Caco-2 (cell line): Measurements from ENCODE around the gene TKTL1. TPM values are rescaled to one million over a fixed set of nuclear protein-coding genes. Genes with fewer than 3 reads are reported as not detected.
A peak's percentile ranks its signal among the peaks of the same experiment; 100 is the strongest.

ENCODE experiments used
- BruUV-seq: library from RNA; stranded (reverse); fragments of 400-500 nt; replicated peaks from 2 replicates; lab custom pipeline; 2021; lab: Mats Ljungman, UMichigan
- CTCF ChIA-PET: fragments of 300-600 bp; sonication (Branson Sonifier 250); formaldehyde crosslinking; loops from one replicate; lab custom pipeline; 2022; ENCODE audit warnings: antibody characterized with exemption; lab: Charles Lee
- POLR2A ChIA-PET: fragments of 300-600 bp; sonication (Branson Sonifier 250); formaldehyde crosslinking; loops from one replicate; lab custom pipeline; 2022; ENCODE audit warnings: antibody characterized with exemption; lab: Charles Lee
- DNase-seq, 2 experiments: peaks; one replicate each; pipeline versions ENCODE4 v3.0.0 to v3.0.0-alpha.2; 2020 to 2022
- H3K27me3 ChIP-seq: replicated peaks from 2 replicates; pipeline ENCODE4 v1.6.0; 2011; ENCODE audit warnings: low read length; ENCODE audit not compliant: control insufficient read depth, insufficient read depth
- H3K36me3 ChIP-seq: 2 replicates; pipeline ENCODE4 v1.5.1; 2011; ENCODE audit warnings: low read length; ENCODE audit not compliant: control insufficient read depth, insufficient read depth
- H3K4me1 ChIP-seq: fragments of 250-450 bp; sonication (Bioruptor Pico); 2 replicates; pipeline ENCODE4 v1.5.1; 2020; ENCODE audit warnings: mild to moderate bottlenecking
- H3K4me3 ChIP-seq: 2 replicates; pipeline ENCODE4 v1.5.1; 2011; ENCODE audit warnings: low read depth, mild to moderate bottlenecking, control low read depth, low read length
- H3K9me3 ChIP-seq: fragments of 250-450 bp; sonication (Bioruptor Pico); 2 replicates; pipeline ENCODE4 v1.5.1; 2020; ENCODE audit warnings: mild to moderate bottlenecking, moderate library complexity
- H3K27ac Mint-ChIP-seq: one replicate; pipeline ENCODE4 v1.8.0; 2022; ENCODE audit warnings: mixed read lengths; ENCODE audit not compliant: unreplicated experiment
- H3K27me3 Mint-ChIP-seq: one replicate; pipeline ENCODE4 v1.8.0; 2022; ENCODE audit warnings: mixed read lengths; ENCODE audit not compliant: insufficient read depth, unreplicated experiment
- H3K36me3 Mint-ChIP-seq: one replicate; pipeline ENCODE4 v1.8.0; 2022; ENCODE audit warnings: mild to moderate bottlenecking, mixed read lengths; ENCODE audit not compliant: insufficient read depth, unreplicated experiment
- H3K4me1 Mint-ChIP-seq: one replicate; pipeline ENCODE4 v1.8.0; 2022; ENCODE audit warnings: low read depth, mixed read lengths; ENCODE audit not compliant: unreplicated experiment
- H3K4me3 Mint-ChIP-seq: one replicate; pipeline ENCODE4 v1.8.0; 2022; ENCODE audit warnings: mild to moderate bottlenecking, moderate library complexity, mixed read lengths; ENCODE audit not compliant: unreplicated experiment
- H3K9me3 Mint-ChIP-seq: one replicate; pipeline ENCODE4 v1.8.0; 2022; ENCODE audit warnings: mixed read lengths; ENCODE audit not compliant: unreplicated experiment
- CTCF ChIP-seq, 2 experiments: fragments of 200-600 bp in 1 of 2; IDR thresholded peaks; 1 replicate in 1 of 2; 2 replicates in 1 of 2; pipeline versions ENCODE4 v1.5.1 to v1.8.0; 2011 to 2022; ENCODE audit warnings: antibody characterized with exemption in 1 of 2, control low read depth in 1 of 2, inconsistent platforms in 1 of 2, low read depth in 1 of 2, low read length in 1 of 2, mild to moderate bottlenecking in 1 of 2, moderate library complexity in 1 of 2; ENCODE audit not compliant: insufficient read depth in 1 of 2, severe bottlenecking in 1 of 2, unreplicated experiment in 1 of 2
- intact Hi-C: fragments of 100-400 bp; cut with micrococcal nuclease; formaldehyde crosslinking; loops from one replicate; pipeline ENCODE4 v1.10.0; 2022; ENCODE audit not compliant: unreplicated experiment
- total RNA-seq: library from RNA; stranded (reverse); gene quantifications from 2 replicates; pipeline ENCODE4 v1.2.3, GENCODE V29; 2022

TKTL1 gene
- total RNA-seq, 1 experiment from 2014 or later: not detected

- CTCF ChIA-PET: interaction anchor here (0.5 to 0.6 kb wide), 3 partner anchors 109 to 759 kb away, joined by 3 to 4 read pairs (median 3); partner anchors contain the start of gene G6PD
- intact Hi-C loops: loop anchor here (5.0 to 10.0 kb wide), 2 partner anchors 395 to 577 kb away; partner anchors contain the start of genes HCFC1, IDH3G, SSR4 and TMEM187
- no peaks in the 10 kb centered on the region; the same call in 1 of the 2 replicates for H3K36me3 ChIP-seq
- DNase-seq: peak; percentile 77 to 91
- peaks cover 56% of the 10 kb centered on the region for H3K36me3 Mint-ChIP-seq
- no peaks in the 10 kb centered on the region for H3K27me3 Mint-ChIP-seq
- no peak for TF ChIP-seq CTCF (IDR thresholded peaks at IDR 0.05; ENCODE audit: insufficient read depth in 1 of 2, low read depth in 1 of 2, low read length in 1 of 2, severe bottlenecking in 1 of 2, unreplicated experiment in 1 of 2)
- H3K27me3 ChIP-seq: no peaks in the 10 kb centered on the region
- peak overlapping the region; percentile 84 for H3K27ac Mint-ChIP-seq
- no peaks in the 10 kb centered on the region for H3K9me3 ChIP-seq
- H3K4me1 ChIP-seq: peaks cover 22% of the 10 kb centered on the region
- H3K4me3 Mint-ChIP-seq: peak overlapping the region; percentile 83
- TSS peak; percentile 68 for BruUV-seq
- H3K9me3 Mint-ChIP-seq: no peaks in the 10 kb centered on the region
- POLR2A ChIA-PET: interaction anchor here (0.6 to 1.1 kb wide), 6 partner anchors 9 to 441 kb away, joined by 3 to 5 read pairs (median 4); partner anchors contain the start of genes RPL10 and SLC10A3
- H3K4me1 Mint-ChIP-seq: no peaks in the 10 kb centered on the region
- H3K4me3 ChIP-seq: peak overlapping the region; percentile 98
Observed at GRCh38 chrX:154369449-154370299, 74.1 kb downstream of the TKTL1 start.

DNA sequence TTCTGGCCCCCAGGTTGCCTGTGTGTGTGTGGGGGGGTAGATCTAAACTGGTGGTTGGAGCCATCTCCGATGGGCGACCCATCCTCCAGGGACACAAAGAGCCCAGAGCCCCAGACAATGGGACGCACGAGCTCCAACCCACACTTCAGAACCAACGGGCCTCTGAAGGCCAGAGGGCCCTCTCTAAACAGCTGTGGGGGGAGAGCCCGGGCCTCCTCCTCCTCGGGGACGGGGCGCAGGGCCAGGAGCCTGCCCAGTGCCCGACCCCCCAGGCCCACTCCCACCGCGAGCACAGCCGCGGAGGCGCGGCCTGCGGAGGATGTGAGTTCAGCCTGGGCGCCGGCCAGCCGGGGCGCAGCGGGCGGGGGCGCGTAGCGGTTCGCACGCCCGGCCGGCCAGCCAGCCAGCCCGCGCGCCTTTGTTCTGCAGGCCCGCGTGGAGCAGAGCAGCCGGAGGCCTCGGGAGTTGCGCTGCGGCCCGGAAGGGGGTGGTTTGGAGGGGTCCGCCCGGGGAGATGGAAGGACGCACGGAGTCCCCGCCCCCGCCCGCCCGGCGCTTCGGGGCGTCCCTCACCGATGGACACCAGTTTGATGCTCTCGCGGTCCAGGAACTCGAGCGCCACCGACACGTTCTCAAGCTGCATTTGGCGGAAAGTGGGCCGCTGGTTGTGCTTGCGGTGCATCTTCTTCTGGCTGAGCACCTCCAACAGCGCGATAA, 74.9 kb downstream of the TKTL1 start:
- TF ChIP-seq CTCF (IDR thresholded peaks at IDR 0.05; ENCODE audit: insufficient read depth in 1 of 2, low read depth in 1 of 2, low read length in 1 of 2, severe bottlenecking in 1 of 2, unreplicated experiment in 1 of 2): no peak
- BruUV-seq: no TSS peak
- CTCF ChIA-PET: interaction anchor here (0.5 to 0.6 kb wide), 2 partner anchors 40 to 108 kb away, joined by 4 to 5 read pairs; no protein-coding TSS in a partner anchor
- Mint-ChIP-seq H3K4me3 (peak overlapping the region; percentile 83), H3K4me1 (no peaks in the 10 kb centered on the region), H3K9me3 (no peaks in the 10 kb centered on the region), H3K27ac (peak overlapping the region; percentile 84), H3K36me3 (peaks cover 54% of the 10 kb centered on the region), H3K27me3 (no peaks in the 10 kb centered on the region)
- Histone ChIP-seq H3K36me3 (no peaks in the 10 kb centered on the region; the same call in 1 of the 2 replicates), H3K27me3 (no peaks in the 10 kb centered on the region), H3K4me1 (peaks cover 22% of the 10 kb centered on the region), H3K4me3 (peak overlapping the region; percentile 98), H3K9me3 (no peaks in the 10 kb centered on the region)
- intact Hi-C loops: loop anchor here (5.0 to 10.0 kb wide), 2 partner anchors 396 to 578 kb away; partner anchors contain the start of genes HCFC1, IDH3G, SSR4 and TMEM187
- POLR2A ChIA-PET: interaction anchor here (0.6 to 1.0 kb wide), 7 partner anchors 9 to 579 kb away, joined by 3 to 10 read pairs (median 4); partner anchors contain the start of genes EMD, IDH3G, RPL10 and SLC10A3
- DNase-seq: no peak
